Fibroblast of skin of abdomen (primary cell): ENCODE measurements around the gene LRRC3.

ENCODE experiments used
- DNase-seq: peaks from one replicate; pipeline ENCODE4 v3.0.0-alpha.2; 2013

Gene LRRC3

DNA sequence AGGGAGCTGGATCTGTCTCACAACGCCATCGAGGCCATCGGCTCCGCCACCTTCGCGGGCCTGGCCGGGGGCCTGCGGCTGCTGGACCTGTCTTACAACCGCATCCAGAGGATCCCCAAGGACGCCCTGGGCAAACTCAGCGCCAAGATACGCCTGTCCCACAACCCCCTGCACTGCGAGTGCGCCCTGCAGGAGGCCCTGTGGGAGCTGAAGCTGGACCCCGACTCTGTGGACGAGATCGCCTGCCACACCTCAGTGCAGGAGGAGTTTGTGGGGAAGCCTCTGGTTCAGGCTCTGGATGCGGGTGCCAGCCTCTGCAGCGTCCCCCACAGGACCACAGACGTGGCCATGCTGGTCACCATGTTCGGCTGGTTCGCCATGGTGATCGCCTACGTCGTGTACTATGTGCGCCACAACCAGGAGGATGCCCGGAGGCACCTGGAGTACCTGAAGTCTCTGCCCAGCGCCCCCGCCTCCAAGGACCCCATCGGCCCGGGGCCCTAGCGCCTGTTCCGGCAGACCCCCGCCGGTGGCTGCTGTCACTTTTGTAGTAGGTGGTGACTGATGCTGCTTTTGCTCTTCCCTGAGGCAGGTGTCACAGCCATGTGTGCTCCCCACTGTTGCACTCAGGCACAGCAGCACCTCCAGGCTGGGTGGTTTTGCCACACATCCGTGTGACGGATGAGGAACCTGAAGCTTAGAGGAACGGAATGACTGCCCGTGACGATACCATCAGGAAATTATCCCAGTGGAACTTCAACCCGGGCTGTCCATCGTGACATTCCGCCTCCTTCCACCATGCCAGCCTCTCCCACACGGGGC, 1.8 kb downstream of the LRRC3 start:
- DNase-seq: no peak

DNA sequence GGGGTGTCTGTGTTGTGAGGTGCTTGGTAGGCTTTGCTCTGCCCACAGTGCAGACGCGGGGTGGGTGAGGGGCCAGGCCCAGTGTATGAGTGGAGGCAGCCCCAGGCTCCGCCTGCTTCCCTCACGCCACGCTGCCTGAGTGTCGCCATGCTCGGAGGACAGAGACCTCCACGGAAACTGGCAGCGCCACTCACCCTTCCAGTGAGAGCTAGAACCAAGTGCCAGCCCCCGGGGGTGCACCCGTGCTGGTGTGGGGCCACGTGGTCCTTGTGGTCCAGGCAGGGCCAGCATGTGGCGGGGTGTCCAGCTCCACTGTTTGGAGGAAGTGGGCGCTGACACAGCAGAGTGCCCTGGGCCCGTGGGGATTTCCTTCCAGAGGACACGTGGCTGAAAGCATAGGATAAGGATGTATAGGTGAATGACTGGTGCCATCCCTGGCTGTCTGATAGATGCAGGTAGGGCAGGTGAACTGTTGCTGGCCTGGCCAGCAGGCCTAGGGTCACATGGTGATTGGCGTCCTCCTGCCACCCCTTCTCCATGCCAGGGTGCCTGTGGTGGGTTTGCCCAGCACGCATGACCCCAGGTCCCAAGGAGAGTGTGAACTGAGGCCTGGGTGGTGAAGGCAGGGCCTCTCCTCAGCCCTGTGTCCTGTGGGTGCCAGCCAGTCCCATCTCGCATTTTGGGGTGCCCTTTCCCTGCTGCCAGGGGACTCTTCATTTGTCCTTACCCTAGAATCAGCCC, 3.8 kb downstream of the LRRC3 start:
- no peak for DNase-seq

DNA sequence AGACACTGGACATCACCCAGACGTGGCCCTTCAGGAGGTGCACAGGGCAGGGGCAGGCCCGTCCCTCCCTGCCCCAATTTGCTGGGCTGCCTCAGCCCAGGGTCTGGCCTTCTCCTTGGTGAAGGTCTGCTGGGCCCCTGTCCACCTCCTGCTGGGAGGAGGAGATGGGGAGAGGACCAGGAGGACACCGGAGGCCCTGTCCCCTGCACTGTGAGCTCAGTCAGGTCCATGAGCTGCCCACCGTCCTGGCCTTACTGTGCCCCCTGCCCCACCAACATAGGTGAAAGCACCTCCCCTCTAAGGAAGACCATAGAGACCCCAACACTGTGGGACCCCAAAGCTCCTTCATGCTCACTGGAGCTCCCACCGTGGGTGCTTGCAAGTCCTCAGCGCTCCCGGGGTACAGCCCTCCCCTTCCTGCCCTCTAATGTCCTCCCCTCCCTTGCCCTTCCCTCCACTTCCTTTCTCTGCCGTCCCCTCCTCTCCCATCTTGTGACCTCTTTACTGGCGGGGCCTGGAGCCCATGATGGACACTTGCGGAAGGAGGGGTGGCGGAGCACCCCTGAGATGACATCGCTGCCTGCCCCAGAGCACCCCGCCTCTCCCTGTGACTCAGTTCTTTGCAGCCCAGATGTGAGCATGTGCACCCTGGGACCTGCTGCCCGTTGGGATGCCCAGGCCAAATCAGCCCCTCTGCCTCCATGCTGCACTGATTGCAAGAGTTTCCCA, 4.6 kb downstream of the LRRC3 start:
- DNase-seq: no peak

DNA sequence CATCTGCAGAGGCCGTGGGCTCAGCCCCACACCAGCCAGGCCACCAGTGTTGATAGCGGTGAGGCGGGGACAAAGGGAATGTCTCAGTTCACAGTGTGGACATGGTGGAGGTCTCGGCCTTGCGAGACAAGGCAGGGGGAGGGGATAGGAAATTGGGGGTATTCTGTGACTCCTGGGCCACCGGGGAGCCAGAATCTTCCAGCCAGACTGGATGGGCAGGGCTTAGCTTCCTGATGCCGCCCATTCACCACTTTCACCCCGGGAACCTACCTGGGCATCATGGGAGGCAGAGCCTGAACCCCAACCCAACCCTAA, 5.1 kb downstream of the LRRC3 start:
- no peak for DNase-seq

DNA sequence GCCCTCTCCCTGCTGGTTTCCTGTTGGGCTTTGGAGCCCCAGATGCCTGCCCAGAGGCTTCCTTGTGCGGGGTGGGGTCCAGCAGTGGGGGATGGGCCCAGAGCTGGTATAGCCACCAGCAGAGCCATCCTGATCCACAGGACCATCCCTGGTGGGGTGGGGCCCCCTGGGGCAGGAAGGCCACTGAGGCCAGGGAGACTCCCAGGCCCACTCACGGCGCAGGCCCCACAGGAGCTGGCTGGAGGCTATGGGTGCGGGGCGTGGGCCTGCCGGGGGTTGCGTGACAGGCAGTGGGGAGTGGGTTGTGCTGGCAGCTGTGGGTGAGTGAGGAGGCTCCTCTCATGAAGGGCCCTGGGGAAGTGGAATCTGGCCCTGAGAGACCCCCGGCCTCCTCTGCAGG, 5.7 kb downstream of the LRRC3 start:
- no peak for DNase-seq

DNA sequence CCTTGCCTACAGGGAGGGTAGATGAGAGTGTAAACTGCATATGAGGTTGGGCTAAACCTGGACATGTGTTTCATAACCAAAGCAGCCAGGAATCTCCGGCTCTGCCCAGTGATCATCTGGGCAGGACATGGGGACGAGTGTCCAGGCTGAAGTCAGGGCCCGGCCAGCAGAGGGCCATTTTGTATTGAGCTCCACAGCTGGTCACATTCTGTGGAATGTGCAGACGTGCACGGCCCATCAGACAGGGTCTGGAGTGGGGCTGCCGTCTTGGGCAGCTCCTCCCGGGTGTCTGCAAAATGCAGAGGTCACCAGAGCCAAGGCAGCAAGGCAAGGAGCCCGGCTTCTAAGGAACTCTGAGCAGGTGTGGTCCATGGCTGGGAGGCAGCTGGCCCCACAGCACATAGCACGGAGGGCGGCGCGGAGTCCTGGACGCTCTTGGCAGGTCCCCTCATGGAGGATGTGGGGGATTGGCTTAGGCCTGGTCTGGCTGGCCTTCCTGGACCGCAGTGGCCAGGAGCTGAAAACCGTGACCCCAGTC, 6.2 kb downstream of the LRRC3 start:
- no peak for DNase-seq

DNA sequence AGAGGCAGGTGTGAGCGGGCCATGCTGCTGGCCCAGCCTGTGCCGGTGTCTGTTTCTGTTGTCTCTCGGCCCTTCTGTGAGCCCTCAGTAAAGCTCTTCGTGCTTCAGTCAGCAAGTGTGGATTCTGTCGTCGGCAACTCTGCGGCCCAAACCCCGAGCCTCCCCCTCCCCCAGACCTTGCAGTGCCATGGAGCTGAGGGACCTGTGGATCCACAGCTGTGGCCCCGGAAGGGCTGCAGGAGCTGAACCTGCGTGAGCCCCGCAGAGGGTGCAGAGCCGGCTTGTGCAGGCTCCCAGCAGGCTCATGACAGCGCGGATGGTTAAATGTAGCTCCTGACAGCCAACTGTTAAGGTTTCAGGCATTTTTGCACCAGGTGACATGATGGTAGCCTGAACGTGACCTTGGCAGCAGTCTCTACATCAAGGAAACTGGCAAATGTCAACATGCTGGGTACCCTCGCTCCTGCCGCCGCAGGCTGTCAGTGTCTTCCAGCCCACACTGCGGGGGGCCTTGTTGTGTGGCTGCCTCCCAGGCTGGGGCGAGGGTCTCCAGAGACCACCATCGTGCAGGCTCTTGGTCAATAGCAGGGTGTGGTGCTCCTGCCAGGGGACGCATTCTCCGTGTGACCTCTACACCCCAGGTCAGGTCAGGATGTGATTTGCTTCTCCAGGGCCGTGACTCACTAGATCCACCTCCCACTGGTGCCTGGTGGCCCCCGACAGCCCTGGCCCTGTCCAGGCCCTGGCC, 7.0 kb downstream of the LRRC3 start:
- no peak for DNase-seq

DNA sequence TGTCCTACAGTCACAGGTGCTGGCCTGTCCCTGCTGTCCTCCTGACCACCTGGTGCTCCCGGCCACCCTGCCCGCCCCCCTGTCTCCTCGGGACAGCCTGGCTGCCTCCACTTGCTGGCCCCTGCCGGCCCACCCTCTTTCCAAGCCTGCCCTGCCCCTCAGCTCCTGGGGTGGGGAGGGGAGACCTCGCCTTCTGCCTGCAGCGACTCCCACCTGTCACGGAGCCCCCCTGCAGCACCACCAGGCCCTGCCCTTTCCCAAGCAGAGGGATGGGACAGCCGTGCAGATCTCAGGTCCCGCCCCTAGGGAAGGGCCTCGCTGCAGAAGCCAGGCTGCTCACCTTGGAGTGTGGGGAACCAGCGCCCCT, 7.5 kb downstream of the LRRC3 start:
- DNase-seq: no peak

DNA sequence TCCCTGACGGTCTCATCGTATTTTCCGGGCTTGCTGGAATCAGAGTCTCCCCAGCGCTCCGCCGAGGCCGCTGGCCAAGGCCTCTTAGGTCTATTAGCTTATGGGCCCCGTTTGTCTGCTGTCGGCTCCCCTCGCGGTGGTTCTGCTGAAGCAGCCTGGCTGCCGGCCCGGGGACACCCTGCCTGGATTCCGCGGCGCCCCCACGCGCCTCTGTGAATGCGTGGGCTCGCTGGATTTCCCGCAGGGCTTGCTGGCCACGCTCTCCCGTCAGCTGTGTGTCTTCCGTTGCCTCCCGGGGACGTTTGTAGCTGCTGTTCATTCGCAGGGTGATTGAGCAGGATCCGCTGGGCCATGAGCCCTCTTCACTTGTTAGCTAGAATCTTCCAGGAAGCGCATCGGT, 8.4 kb downstream of the LRRC3 start:
- no peak for DNase-seq

DNA sequence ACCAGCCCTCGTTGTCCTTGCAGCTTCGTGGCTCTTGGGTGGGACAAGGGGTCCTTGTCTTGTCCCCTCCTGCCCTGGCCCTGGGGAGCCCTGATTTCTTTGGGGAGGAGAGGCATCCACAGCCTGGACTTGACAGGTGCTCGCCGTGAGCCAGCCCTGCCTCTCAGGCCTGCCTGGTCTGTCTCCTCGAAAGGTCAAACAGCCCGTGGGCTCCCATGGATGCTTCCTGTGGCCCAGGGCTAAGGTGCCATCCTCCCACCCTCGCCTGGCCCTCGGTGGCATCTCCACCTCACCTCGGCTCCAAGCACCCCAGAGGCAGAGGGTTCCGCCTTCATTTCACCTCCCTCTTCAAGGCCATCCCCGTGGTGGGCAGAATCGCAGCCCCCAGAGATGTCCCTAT, 9.0 kb downstream of the LRRC3 start:
- no peak for DNase-seq

DNA sequence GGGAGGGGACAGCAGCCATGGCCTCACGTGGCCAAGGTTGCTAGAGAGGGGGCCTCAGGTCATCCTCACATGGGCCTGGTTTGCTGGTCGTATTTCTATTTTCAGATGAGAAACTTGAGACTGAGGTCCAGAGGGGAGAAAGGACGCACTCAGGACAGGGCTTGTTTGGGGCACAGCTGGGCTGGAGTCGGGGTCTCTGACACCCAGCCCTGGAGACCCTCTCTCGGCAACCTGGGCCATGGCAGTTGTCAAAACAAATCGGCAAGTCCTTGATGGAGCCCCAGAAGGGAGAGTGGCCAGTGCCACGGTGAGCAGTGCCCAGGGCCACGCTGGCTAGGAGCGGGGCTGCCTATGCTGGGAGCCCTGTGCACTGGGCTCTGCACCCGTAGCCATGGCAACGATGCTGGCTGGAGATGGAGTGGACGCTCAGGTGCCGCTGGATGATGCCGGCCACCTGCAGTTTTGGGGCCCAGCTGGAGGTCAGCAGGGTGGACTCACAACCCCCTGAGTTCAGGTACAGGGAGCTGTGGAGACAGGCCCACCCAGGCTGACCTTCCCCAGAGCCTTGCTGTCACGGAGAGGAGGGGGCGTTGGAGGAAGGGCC, 11.1 kb downstream of the LRRC3 start:
- no peak for DNase-seq

DNA sequence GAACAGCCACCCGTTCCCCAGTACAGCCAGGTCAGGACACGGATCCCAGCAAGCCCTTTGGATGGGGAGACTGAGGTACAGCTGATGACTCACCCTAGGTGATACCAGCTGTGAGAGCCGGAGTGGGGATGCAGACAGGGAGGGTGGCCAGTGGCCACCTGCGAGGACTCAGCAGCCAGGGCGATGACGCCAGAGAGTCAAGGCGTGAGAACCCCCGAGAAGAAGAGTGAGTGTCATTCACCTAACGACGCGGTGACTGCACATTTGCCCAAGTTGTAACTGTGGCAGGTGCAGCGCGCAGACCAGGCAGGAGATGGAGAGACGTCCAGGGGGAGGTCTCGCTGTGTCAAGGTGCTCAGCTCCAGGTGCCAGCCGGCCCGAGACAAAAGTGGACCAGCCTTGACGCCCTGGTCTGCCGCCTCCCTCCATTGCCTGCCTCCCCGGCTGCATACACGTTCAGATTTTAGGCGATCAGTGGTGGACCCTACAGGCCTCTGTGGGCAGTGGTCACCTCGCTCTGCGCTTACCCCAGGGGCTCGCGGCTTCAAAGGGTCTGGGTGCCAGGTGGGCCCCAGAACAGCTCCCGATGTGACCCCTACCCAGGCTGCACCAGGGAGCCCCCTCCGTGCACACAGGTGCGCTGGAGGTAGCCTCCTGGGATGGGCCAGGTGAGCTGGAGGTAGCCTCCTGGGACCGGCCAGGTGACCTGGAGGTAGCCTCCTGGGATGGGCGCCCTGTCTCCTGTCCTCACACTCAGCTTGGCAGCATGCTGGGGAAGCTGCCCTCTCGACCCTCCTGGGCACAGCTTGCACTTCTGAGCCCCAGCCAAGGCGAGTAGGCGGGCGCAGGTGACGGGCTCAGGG, 11.9 kb downstream of the LRRC3 start:
- no peak for DNase-seq

DNA sequence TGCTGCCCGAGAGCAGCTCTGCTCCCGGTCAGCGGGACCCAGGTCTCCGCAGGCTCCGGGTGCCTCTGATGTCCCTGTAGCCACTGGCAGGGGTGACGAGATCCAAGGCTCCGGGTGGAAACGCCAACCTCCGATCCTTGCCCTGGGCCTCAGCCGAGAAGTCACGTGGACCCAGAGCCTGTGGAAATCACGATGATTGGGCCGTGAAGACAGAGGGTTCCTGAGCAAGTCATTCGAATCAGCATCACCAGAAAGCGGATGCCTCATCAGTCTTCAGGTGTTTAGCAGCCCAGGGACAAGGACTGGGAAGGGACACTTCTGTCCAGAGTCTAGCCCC, 12.5 kb downstream of the LRRC3 start:
- no peak for DNase-seq

DNA sequence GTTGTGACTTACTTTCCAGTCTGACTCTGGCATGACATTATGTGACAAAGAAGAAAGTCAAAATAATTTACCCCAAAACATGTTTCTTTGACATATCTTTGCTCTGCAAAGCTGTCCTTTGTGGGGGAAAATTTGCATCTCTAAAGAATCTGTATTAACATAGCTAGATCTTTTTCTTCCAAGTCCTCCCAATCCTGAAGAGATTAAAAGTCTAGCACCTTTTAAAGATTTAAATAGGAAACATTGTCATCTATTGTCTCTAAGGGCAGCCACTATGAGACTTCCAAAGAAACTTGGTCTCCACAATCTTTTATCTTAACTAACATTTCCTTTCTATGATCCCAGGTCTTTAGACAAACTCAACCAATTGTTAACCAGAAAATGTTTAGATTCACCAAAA, 16.0 kb downstream of the LRRC3 start:
- DNase-seq: no peak

DNA sequence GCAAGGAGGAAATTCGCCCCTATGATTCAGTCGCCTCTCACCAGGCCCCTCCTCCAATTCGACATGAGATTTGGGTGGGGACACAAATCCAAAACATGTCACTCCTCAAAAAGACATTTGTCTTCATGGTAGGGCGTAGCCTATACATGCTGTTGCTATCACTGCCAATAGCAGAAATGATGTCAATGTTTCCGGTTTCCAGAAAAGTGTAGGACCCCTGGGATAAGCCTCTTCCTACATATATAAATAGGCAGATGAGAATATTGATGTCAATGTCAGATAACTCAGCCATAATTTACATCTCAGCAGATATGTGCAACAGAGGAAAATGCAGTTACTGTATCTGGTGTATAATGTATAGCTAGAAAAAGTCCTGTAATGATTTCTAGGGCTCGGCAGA, 16.7 kb downstream of the LRRC3 start:
- no peak for DNase-seq

DNA sequence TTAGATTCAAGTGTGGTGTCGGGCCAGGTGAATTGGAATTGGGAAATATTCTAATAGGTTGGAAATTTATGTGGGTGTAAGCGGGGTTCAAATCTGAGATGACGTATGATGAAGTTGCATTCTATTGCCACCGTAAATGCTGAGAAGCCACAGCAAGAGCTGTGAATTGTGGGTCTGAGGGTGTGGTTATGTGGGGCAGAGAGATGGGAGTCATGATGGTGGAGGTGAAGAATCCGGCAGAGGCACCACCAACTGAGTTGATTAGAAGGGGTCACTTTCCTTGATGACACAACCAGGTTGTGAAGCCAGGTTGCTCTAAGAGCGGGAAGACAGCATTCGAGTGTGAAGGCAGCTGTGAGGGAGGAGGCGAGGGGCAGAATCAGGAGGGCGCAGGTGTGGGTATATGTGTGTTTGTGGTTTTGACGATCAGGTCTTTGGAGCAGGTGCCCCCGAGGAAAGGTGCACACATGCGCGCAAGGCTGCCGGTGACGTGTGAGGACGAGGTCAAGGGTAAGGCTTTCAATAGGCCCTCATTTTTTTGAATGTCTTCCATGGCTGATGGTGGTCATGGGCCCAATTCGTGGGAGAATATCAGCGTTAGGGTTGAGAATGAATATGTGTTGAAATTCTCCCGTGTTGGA, 18.7 kb downstream of the LRRC3 start:
- no peak for DNase-seq

DNA sequence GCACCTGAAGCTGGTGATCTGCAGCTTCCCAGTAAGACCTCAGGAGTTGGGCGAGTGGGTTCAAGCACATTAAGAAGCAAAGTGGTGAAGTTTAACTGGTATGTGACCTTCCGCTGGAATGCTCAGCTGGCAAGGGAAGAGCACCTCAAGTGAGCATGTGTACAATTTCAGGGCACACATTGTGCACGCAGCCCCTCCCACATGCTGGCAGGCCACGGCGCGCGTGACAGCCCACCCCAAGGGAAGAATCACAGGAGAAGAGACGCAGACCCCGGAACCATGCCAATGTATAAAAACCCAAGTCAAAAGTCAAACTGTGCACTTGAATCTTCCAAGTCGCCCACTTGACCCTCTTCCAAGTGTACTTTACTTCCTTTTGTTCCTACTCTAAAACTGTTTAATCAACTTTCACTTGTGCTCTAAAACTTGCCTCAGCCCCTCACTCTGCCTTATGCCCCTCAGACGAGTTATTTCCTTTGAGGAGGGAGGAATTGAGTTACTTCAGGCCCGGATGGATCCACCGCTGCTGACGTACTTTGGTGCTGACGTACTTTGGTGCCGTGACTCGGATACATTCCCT, 20.0 kb downstream of the LRRC3 start:
- DNase-seq: no peak

DNA sequence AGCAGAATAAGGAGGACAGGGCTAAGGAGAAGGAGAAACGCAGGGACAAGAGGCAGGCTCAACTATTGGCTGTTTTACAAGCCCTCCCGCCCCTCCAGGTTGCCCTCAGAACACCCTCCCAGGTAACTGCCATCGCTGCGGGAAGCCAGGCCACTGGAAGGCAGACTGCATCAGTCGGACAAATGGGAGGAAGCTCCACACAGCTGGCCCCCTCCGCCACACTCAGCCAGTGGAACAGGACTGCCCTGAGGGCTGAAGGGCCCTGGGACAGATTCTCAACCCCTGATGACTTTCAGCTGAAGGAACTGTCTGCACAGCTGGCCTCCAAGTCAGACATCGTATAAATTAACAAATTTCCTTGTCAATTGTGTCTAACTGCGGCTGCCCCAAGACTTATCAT, 21.8 kb downstream of the LRRC3 start:
- DNase-seq: no peak

DNA sequence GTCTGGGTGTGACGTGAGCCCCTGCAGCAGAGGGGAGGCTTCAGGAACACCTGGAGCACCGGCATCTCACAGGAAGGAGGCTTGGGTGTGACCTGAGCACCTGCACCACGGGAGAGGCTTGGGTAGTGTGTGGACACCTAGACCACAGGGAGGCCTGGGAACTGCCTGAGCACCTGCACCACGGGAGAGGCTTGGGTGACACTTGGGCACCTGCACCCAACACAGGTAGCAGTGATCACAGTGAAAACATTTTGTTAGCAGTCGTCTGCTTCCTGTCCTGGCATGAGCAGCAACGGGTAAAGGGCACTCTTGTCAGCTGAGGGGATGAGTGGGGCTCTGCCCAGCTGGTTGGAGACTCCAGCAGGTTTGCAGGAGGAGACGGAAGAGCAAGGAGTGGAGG, 22.4 kb downstream of the LRRC3 start:
- DNase-seq: no peak

DNA sequence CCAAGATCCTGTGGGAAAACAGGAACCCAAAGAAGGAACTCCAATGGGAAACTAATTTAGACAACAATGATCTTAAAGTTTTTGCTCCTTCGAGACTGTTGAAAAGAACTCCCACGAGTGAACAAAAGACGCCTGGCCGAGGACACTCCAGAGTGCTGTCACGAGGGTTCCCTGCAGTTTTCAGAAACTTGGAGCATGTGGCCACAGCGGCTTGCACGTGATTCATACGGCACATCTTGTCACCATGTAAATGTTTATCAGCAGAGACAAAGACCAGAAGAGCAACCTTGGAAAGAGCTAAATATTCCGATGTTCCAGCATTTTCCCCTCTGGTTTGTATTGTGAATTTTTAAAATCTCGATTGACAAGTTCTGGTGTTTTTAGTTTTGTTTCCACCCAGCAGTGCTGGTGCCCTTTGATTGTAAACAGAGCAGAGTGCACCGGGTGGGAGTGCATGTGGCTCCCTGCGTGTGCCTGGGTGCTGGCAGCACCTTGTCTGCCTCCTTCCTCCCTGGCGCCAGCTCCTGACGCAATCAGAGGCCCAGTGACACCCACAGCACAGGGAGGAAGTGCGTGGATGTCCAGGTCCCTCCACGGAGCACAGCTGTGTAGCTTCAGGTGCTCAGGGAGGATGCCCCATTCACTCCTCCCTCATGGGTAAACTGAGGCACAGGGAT, 23.0 kb downstream of the LRRC3 start:
- DNase-seq: no peak
